Thyroid gland (tissue), 4 donors: Measurements from ENCODE around the gene MCAM. TPM values are rescaled to one million over a fixed set of nuclear protein-coding genes. Genes with fewer than 3 reads are reported as not detected.

Source experiments
- DNase-seq, 2 donors: peaks; one replicate each; pipeline ENCODE4 v3.0.0-alpha.2; 2019
- H3K27ac ChIP-seq, 3 donors: fragments of 200-600 bp; sonication (generic); 1 replicate in 2 of 3; 2 replicates in 1 of 3; pipeline ENCODE4 v1.5.1; 2016 to 2019; ENCODE audit warnings: mild to moderate bottlenecking in 1 of 3, moderate library complexity in 1 of 3
- H3K27me3 ChIP-seq: fragments of 200-600 bp; sonication (generic); one replicate; pipeline ENCODE4 v1.5.1; 2019
- H3K36me3 ChIP-seq, 2 donors: fragments of 200-600 bp; sonication (generic); one replicate each; pipeline ENCODE4 v1.5.1; 2016 to 2019
- H3K4me1 ChIP-seq, 2 donors: fragments of 200-600 bp; sonication (generic); one replicate each; pipeline ENCODE4 v1.5.1; 2017 to 2019
- H3K4me3 ChIP-seq, 3 donors: fragments of 200-600 bp; sonication (generic); replicated peaks in 1 of 3; 1 replicate in 2 of 3; 2 replicates in 1 of 3; pipeline ENCODE4 v1.5.1; 2016; ENCODE audit warnings: mild to moderate bottlenecking in 1 of 3
- H3K9me3 ChIP-seq: fragments of 200-600 bp; sonication (generic); one replicate; pipeline ENCODE4 v1.5.1; 2017
- CTCF ChIP-seq, 6 experiments: fragments of 200-600 bp in 3 of 6; fragments of 450-650 bp in 3 of 6; sonication (generic) in 3 of 6; IDR thresholded peaks; one replicate each; pipeline ENCODE4 v1.5.1; 2016 to 2019; ENCODE audit warnings: antibody characterized with exemption in 6 of 6, mild to moderate bottlenecking in 2 of 6, inconsistent platforms in 1 of 6, moderate library complexity in 1 of 6
- POLR2A ChIP-seq, 2 donors: fragments of 450-650 bp; IDR thresholded peaks; one replicate each; pipeline ENCODE4 v1.6.1; 2017; ENCODE audit warnings: antibody characterized with exemption in 2 of 2, mild to moderate bottlenecking in 2 of 2, moderate library complexity in 1 of 2
- WGBS, 2 donors: methylation state at CpG; one replicate each; pipeline ENCODE4 v1.1.5; 2017; 5-methylcytosine and 5-hydroxymethylcytosine counted together
- intact Hi-C: fragments of 100-400 bp; cut with DNase I; formaldehyde crosslinking; loops from one replicate; pipeline ENCODE4 v1.15.1; 2023
- total RNA-seq, 4 donors: library from RNA; depleted of rRNA; stranded (reverse); fragments of >200 nt; gene quantifications; one replicate each; pipeline ENCODE4 v1.2.3, GENCODE V29; 2016

The MCAM gene
- total RNA-seq, 4 donors from 2014 or later, result 17.6 to 243 (median 61.8) TPM

GRCh38 chr11:119344291-119345010, 27.5 kb upstream of the MCAM start:
- WGBS, 2 donors, result 74 to 85% methylated on average over 14 of the region's 14 CpGs
- Histone ChIP-seq H3K27me3 (no peaks in the 10 kb centered on the region), H3K9me3 (no peaks in the 10 kb centered on the region), H3K27ac (no peak overlapping the region), H3K4me1 (peaks cover 9 to 21% of the 10 kb centered on the region in 2 donors), H3K36me3 (no peaks in the 10 kb centered on the region), H3K4me3 (no peak overlapping the region)
- intact Hi-C loops, result no loop called here
- TF ChIP-seq CTCF (IDR thresholded peaks at IDR 0.05) (no peak), POLR2A (IDR thresholded peaks at IDR 0.05) (no peak)
- no peak for DNase-seq

GRCh38 chr11:119343726-119344125, 26.8 kb upstream of the MCAM start:
- WGBS, 2 donors, result 84 to 86% methylated on average over 7 of the region's 7 CpGs

GRCh38 chr11:119342362-119343130, 25.6 kb upstream of the MCAM start:
- DNase-seq, result no peak
- TF ChIP-seq CTCF (IDR thresholded peaks at IDR 0.05) (no peak), POLR2A (IDR thresholded peaks at IDR 0.05) (no peak)
- 75 to 88% methylated on average over 1 to 4 of the region's 10 CpGs for WGBS, 2 donors

More at GRCh38 chr11:119343726-119344125, 26.8 kb upstream of the MCAM start:
- DNase-seq, result no peak
- H3K36me3 ChIP-seq, result no peaks in the 10 kb centered on the region
- intact Hi-C loops, result no loop called here
- H3K4me1 ChIP-seq, result peaks cover 9 to 29% of the 10 kb centered on the region in 2 donors
- no peaks in the 10 kb centered on the region for H3K9me3 ChIP-seq
- TF ChIP-seq POLR2A (IDR thresholded peaks at IDR 0.05) (no peak), CTCF (IDR thresholded peaks at IDR 0.05) (no peak)
- H3K27me3 ChIP-seq, result no peaks in the 10 kb centered on the region
- H3K4me3 ChIP-seq, result no peak overlapping the region
- H3K27ac ChIP-seq, result no peak overlapping the region

GRCh38 chr11:119342023-119342300, 25.0 kb upstream of the MCAM start:
- Histone ChIP-seq H3K9me3 (no peaks in the 10 kb centered on the region), H3K4me3 (no peak overlapping the region), H3K36me3 (no peaks in the 10 kb centered on the region), H3K27ac (no peak overlapping the region), H3K27me3 (no peaks in the 10 kb centered on the region), H3K4me1 (peaks cover 9 to 42% of the 10 kb centered on the region in 2 donors)
- no peak for DNase-seq
- intact Hi-C loops, result no loop called here
- no peak for TF ChIP-seq CTCF (IDR thresholded peaks at IDR 0.05)
- TF ChIP-seq POLR2A (IDR thresholded peaks at IDR 0.05), result no peak
- 82% methylated on average over 7 of the region's 7 CpGs; no CpG with 5 or more reads in 1 of the 2 donors for WGBS, 2 donors

More at GRCh38 chr11:119342362-119343130, 25.6 kb upstream of the MCAM start:
- no peaks in the 10 kb centered on the region for H3K9me3 ChIP-seq
- intact Hi-C loops, result no loop called here
- no peak overlapping the region for H3K27ac ChIP-seq
- peaks cover 9 to 40% of the 10 kb centered on the region in 2 donors for H3K4me1 ChIP-seq
- no peak overlapping the region for H3K4me3 ChIP-seq
- H3K27me3 ChIP-seq, result no peaks in the 10 kb centered on the region
- H3K36me3 ChIP-seq, result no peaks in the 10 kb centered on the region
